Activated CD4-positive, alpha-beta T cell treated with anti-CD3 and anti-CD28 coated beads for 36 hours (primary cell): Measurements from ENCODE around the gene NPAS2. TPM values are rescaled to one million over a fixed set of nuclear protein-coding genes. Genes with fewer than 3 reads are reported as not detected.

Experiments
- ATAC-seq: fragments of 200-7000 bp; cut with Tn5 transposase; one replicate; pipeline ENCODE4 v1.10.0; 2021; ENCODE audit warnings: mild to moderate bottlenecking, moderate library complexity
- CTCF ChIA-PET: fragments of 350-600 bp; sonication (Branson Sonifier 250); formaldehyde crosslinking; loops from one replicate; lab custom pipeline; 2021; ENCODE audit warnings: antibody characterized with exemption; lab: Charles Lee
- POLR2A ChIA-PET: fragments of 350-600 bp; sonication (Branson Sonifier 250); formaldehyde crosslinking; loops from one replicate; lab custom pipeline; 2021; ENCODE audit warnings: antibody characterized with exemption, inconsistent platforms; lab: Charles Lee
- DNase-seq: peaks from one replicate; pipeline ENCODE4 v3.0.0-alpha.2; 2020
- H3K27ac Mint-ChIP-seq: one replicate; pipeline ENCODE4 v1.8.0; 2021; ENCODE audit warnings: mixed read lengths
- H3K27me3 Mint-ChIP-seq: one replicate; pipeline ENCODE4 v1.8.0; 2021; ENCODE audit warnings: mixed read lengths
- H3K36me3 Mint-ChIP-seq: one replicate; pipeline ENCODE4 v1.8.0; 2021; ENCODE audit warnings: low read depth, mixed read lengths
- H3K4me1 Mint-ChIP-seq: one replicate; pipeline ENCODE4 v1.8.0; 2021; ENCODE audit warnings: mixed read lengths
- H3K4me3 Mint-ChIP-seq: one replicate; pipeline ENCODE4 v1.8.0; 2021; ENCODE audit warnings: mild to moderate bottlenecking, moderate library complexity, mixed read lengths
- H3K9me3 Mint-ChIP-seq: one replicate; pipeline ENCODE4 v1.8.0; 2021; ENCODE audit warnings: low read depth, mixed read lengths
- intact Hi-C, 2 experiments: fragments of 100-400 bp; cut with DNase I in 1 of 2; cut with micrococcal nuclease in 1 of 2; formaldehyde crosslinking; loops; one replicate each; pipeline versions ENCODE4 v1.14.2 to v1.15.1; 2022 to 2024; cut with DNase I, micrococcal nuclease
- total RNA-seq, 2 experiments: library from RNA; stranded (reverse); gene quantifications; one replicate each; pipeline ENCODE4 v1.2.3, GENCODE V29; 2021

The NPAS2 gene
- total RNA-seq, 2 experiments from 2014 or later = 7.7 to 12.0 TPM

GRCh38 chr2:101012054-101012705 is 192.2 kb downstream of the NPAS2 start:
- H3K4me1 Mint-ChIP-seq = peaks cover 37% of the 10 kb centered on the region
- intact Hi-C loops = loop anchor here (1.0 to 5.0 kb wide), 5 partner anchors 193 to 870 kb away; partner anchors contain the start of genes AFF3 (in 1 of the 2), CNOT11 (in 1 of the 2), CREG2 (in 1 of the 2) and RNF149 (in 1 of the 2)
- peaks cover 56% of the 10 kb centered on the region for H3K36me3 Mint-ChIP-seq
- DNase-seq = no peak
- ATAC-seq = peak; percentile 53
- H3K9me3 Mint-ChIP-seq = no peaks in the 10 kb centered on the region
- H3K4me3 Mint-ChIP-seq = no peak overlapping the region
- POLR2A ChIA-PET = interaction anchor here (0.7 to 1.0 kb wide), 2 partner anchors 10 to 850 kb away, joined by 3 to 10 read pairs; partner anchors contain the start of gene RPL31
- H3K27me3 Mint-ChIP-seq = no peaks in the 10 kb centered on the region
- H3K27ac Mint-ChIP-seq = peak overlapping the region; percentile 55
- CTCF ChIA-PET = interaction anchor here (0.6 to 4.7 kb wide), 33 partner anchors 8 to 1562 kb away, joined by 3 to 61 read pairs (median 3); partner anchors contain the start of gene CNOT11

GRCh38 chr2:101012706-101013181 is 192.8 kb downstream of the NPAS2 start:
- DNase-seq = peak; percentile 49

DNA sequence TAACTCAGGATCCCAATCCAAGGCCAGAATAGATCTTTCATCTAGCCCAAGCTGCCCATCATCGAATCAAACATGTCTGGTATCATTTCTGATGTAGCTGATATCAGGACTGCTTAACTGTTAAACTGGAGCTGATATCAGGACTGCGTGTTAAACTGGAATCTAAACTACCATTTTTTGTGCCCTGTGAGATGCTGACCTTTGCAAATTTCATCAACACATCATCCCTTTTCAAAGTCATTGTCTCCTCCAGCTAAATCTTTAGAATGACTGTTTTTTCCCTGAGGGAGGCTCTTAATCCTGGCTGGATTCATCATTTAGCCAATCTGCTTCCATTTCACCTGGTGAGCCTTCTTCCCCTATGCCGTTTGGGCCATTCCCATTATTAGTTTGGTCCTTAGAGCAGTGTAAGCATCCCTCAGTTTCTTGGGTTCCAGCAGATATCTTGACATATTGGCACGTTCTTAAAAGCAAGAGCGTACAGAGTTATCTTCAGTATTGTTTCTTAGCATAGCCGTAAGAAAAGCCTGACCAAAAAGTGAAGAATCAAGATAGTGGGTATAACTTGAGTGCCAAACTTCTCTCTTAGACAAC is 194.4 kb downstream of the NPAS2 start:
- intact Hi-C loops = loop anchor here (5.0 kb wide), 2 partner anchors 293 to 872 kb away; partner anchors contain the start of genes AFF3 (in 1 of the 2) and RNF149 (in 1 of the 2)
- Mint-ChIP-seq H3K27me3 (no peaks in the 10 kb centered on the region), H3K36me3 (peaks cover 43% of the 10 kb centered on the region), H3K9me3 (no peaks in the 10 kb centered on the region), H3K4me3 (no peak overlapping the region), H3K4me1 (peaks cover 23% of the 10 kb centered on the region), H3K27ac (no peak overlapping the region)
- ChIA-PET CTCF (interaction anchor here (0.9 to 4.7 kb wide), 2 partner anchors 191 to 216 kb away, joined by 3 to 61 read pairs; no protein-coding TSS in a partner anchor), POLR2A (no interaction called here)
- ATAC-seq = no peak
- DNase-seq = no peak

More at GRCh38 chr2:101012706-101013181, 192.8 kb downstream of the NPAS2 start:
- peaks cover 51% of the 10 kb centered on the region for H3K36me3 Mint-ChIP-seq
- peaks cover 31% of the 10 kb centered on the region for H3K4me1 Mint-ChIP-seq
- ChIA-PET POLR2A (interaction anchor here (0.7 to 1.0 kb wide), 2 partner anchors 11 to 850 kb away, joined by 3 to 10 read pairs; partner anchors contain the start of gene RPL31), CTCF (interaction anchor here (0.6 to 4.7 kb wide), 34 partner anchors 8 to 1562 kb away, joined by 3 to 61 read pairs (median 3); partner anchors contain the start of gene CNOT11)
- H3K27me3 Mint-ChIP-seq = no peaks in the 10 kb centered on the region
- intact Hi-C loops = loop anchor here (1.0 to 5.0 kb wide), 5 partner anchors 193 to 870 kb away; partner anchors contain the start of genes AFF3 (in 1 of the 2), CNOT11 (in 1 of the 2), CREG2 (in 1 of the 2) and RNF149 (in 1 of the 2)
- peak overlapping the region; percentile 55 for H3K27ac Mint-ChIP-seq
- H3K9me3 Mint-ChIP-seq = no peaks in the 10 kb centered on the region
- ATAC-seq = no peak
- H3K4me3 Mint-ChIP-seq = no peak overlapping the region

DNA sequence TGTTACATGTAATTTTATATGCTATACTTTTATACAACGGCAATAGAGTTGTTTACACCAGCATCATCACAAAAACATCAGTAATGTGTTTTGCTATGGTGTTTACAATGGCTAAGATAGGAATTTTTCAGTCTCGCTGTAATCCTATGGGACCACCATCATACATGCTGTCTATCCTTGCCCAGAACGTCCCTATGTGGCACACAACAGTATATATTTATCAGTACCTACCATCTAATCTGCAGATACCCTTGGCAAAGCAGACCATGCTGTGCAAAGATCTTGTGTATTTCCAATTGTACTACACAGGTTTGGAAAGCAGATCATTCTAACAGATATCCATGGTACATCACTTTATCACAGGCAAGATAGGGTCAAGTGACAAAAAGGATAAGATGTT is 197.4 kb downstream of the NPAS2 start:
- CTCF ChIA-PET = interaction anchor here (1.1 kb wide), 1 partner anchor 133 kb away, joined by 4 read pairs; no protein-coding TSS in a partner anchor
- ATAC-seq = no peak
- H3K27me3 Mint-ChIP-seq = no peaks in the 10 kb centered on the region
- POLR2A ChIA-PET = no interaction called here
- H3K4me1 Mint-ChIP-seq = peaks cover 4% of the 10 kb centered on the region
- DNase-seq = no peak
- no peak overlapping the region for H3K4me3 Mint-ChIP-seq
- peaks cover 40% of the 10 kb centered on the region for H3K36me3 Mint-ChIP-seq
- no peaks in the 10 kb centered on the region for H3K9me3 Mint-ChIP-seq
- intact Hi-C loops = no loop called here
- no peak overlapping the region for H3K27ac Mint-ChIP-seq

DNA sequence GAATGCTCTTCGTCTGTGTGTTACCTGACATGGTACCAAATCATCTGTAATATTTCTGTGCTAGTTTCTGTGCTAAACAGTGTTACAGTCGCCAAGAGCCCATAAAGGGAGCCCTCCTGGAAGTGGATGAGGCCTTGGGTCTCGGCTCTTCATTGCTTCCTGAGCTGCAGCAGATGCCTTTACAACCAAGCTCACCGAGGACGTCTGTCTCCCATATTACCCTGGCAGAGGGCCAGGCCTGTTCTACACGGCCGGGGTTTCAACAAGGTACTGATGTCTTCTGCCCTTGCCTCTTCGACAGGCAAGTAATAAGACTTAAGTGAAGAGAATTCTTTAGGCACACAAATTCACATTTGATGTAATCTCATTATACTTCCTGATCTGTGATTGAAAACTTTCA is 199.0 kb downstream of the NPAS2 start:
- H3K27ac Mint-ChIP-seq = no peak overlapping the region
- H3K4me3 Mint-ChIP-seq = no peak overlapping the region
- intact Hi-C loops = no loop called here
- DNase-seq (no peak), ATAC-seq (no peak)
- no peaks in the 10 kb centered on the region for H3K4me1 Mint-ChIP-seq
- CTCF ChIA-PET = interaction anchor here (1.0 kb wide), 1 partner anchor 11 kb away, joined by 3 read pairs; no protein-coding TSS in a partner anchor
- no peaks in the 10 kb centered on the region for H3K9me3 Mint-ChIP-seq
- peaks cover 30% of the 10 kb centered on the region for H3K36me3 Mint-ChIP-seq
- H3K27me3 Mint-ChIP-seq = no peaks in the 10 kb centered on the region
- POLR2A ChIA-PET = no interaction called here

DNA sequence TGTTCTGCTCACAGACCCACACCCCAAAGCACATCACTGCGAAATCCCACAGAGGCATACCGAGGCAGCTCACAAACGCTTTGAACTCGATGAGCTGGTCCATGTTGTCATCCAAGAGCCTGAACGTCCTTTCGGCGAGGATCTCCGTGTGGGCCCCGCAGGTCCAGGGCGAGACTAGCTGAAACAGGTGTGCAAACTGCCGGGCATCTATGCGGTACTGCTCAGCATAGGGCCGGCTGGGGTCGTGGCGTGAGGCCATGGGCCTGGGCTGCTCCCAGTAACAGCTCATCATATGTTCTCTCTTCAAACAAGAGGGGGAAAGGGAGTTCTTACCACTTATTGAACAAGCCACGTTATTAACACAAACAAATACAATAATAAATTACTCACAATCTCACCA is 202.3 kb downstream of the NPAS2 start:
- peaks cover 14% of the 10 kb centered on the region for H3K36me3 Mint-ChIP-seq
- H3K4me3 Mint-ChIP-seq = no peak overlapping the region
- no peak overlapping the region for H3K27ac Mint-ChIP-seq
- ATAC-seq (no peak), DNase-seq (no peak)
- intact Hi-C loops = no loop called here
- ChIA-PET POLR2A (no interaction called here), CTCF (interaction anchor here (0.5 to 1.4 kb wide), 4 partner anchors 9 to 184 kb away, joined by 3 read pairs; no protein-coding TSS in a partner anchor)
- H3K27me3 Mint-ChIP-seq = no peaks in the 10 kb centered on the region
- H3K9me3 Mint-ChIP-seq = no peaks in the 10 kb centered on the region
- no peaks in the 10 kb centered on the region for H3K4me1 Mint-ChIP-seq

DNA sequence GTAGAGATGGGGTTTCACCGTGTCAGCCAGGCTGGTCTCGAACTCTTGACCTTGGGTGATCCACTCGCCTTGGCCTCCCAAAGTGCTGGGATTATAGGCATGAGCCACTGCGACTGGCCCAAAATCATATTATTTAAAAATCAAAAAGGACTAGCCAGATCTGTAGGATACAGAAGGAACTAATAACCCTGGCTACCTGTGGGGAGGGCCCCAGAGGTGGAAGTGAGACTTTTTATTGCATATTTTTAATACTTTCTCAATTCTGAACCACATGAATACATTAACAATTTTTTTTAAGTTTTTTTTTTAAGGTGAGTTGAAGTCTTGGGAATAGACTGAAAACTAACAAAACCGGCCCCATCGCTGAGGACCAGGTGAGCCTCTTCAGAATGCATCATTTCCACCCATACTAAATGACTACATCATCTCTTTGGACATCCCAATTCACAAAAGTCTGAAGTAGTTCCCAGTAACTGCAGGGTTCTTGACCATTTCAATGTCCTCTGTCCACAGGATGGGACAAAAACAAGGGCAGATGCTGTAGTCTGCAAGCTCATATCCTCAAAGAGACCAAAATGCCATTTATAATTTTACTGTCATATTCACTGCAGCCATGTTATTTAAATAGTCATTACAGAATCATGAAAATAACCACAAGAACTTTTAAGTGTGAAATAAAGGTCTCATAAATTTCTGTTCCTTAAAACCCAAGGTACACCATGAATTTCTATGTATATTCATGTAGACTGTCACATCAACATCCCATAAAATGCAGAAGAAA is 203.6 kb downstream of the NPAS2 start:
- Mint-ChIP-seq H3K4me3 (no peak overlapping the region), H3K9me3 (no peaks in the 10 kb centered on the region), H3K36me3 (peaks cover 12% of the 10 kb centered on the region), H3K27me3 (no peaks in the 10 kb centered on the region), H3K4me1 (no peaks in the 10 kb centered on the region), H3K27ac (no peak overlapping the region)
- ChIA-PET POLR2A (no interaction called here), CTCF (no interaction called here)
- DNase-seq (no peak), ATAC-seq (no peak)
- intact Hi-C loops = no loop called here

DNA sequence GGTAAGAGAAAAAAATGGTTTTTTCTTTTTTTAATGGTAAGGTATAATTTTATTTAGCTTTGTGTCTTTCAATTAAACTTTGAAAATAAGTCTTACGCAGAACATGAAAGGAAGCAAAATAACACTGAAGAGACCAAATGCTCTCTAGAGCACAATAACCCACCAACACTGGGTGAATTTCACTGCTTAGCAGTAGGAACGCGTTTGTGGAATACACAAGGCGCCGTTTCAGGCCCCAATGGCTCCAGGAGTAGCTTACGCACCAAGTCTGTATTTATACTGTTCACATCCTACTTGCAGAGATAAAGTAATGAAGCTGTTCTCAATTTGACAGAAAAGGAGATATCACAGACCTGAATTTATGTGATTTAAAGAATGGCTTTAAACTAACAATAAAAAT is 205.6 kb downstream of the NPAS2 start:
- ChIA-PET POLR2A (no interaction called here), CTCF (interaction anchor here (0.7 to 1.6 kb wide), 3 partner anchors 11 to 180 kb away, joined by 4 to 5 read pairs (median 5); no protein-coding TSS in a partner anchor)
- no peaks in the 10 kb centered on the region for H3K4me1 Mint-ChIP-seq
- no peak for ATAC-seq
- no peaks in the 10 kb centered on the region for H3K27me3 Mint-ChIP-seq
- H3K36me3 Mint-ChIP-seq = peaks cover 8% of the 10 kb centered on the region
- H3K27ac Mint-ChIP-seq = no peak overlapping the region
- intact Hi-C loops = no loop called here
- no peak overlapping the region for H3K4me3 Mint-ChIP-seq
- no peak for DNase-seq
- no peaks in the 10 kb centered on the region for H3K9me3 Mint-ChIP-seq

DNA sequence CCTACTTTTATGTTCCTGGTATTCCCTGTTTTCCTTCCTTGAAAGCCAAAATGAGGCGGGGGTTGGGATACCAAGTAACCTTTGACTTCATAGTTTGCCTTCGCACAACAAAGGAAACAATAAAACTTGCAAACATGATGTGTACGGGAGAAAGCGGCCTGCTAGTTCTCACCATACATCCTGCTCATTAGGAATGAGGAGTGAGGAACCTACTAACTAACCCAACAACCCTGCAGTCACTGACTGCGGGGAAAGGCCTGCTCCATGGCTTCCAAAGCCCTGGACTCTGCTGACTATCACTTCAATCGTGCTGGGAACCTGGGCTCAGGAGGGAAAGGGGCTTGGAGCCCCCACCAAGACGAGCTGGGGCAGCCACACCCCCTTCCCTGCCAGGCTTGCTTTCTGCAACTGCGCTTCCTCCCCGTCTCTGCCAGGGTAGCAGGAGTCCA is 206.3 kb downstream of the NPAS2 start:
- ChIA-PET CTCF (interaction anchor here (0.7 to 1.6 kb wide), 3 partner anchors 17 to 183 kb away, joined by 5 read pairs; no protein-coding TSS in a partner anchor), POLR2A (no interaction called here)
- intact Hi-C loops = no loop called here
- Mint-ChIP-seq H3K4me1 (no peaks in the 10 kb centered on the region), H3K9me3 (no peaks in the 10 kb centered on the region), H3K4me3 (no peak overlapping the region), H3K27me3 (no peaks in the 10 kb centered on the region), H3K27ac (no peak overlapping the region), H3K36me3 (peaks cover 6% of the 10 kb centered on the region)
- DNase-seq (no peak), ATAC-seq (no peak)

GRCh38 chr2:101026923-101027469 is 207.1 kb downstream of the NPAS2 start:
- no peaks in the 10 kb centered on the region for H3K4me1 Mint-ChIP-seq
- POLR2A ChIA-PET = interaction anchor here (0.6 kb wide), 1 partner anchor 63 kb away, joined by 11 read pairs; no protein-coding TSS in a partner anchor

More at GRCh38 chr2:101026923-101027469, 207.1 kb downstream of the NPAS2 start:
- Mint-ChIP-seq H3K36me3 (peaks cover 3% of the 10 kb centered on the region), H3K27ac (no peak overlapping the region), H3K27me3 (no peaks in the 10 kb centered on the region), H3K4me3 (no peak overlapping the region), H3K9me3 (no peaks in the 10 kb centered on the region)
- ATAC-seq (no peak), DNase-seq (no peak)
- CTCF ChIA-PET = interaction anchor here (0.6 to 0.8 kb wide), 3 partner anchors 11 to 182 kb away, joined by 3 to 5 read pairs (median 3); no protein-coding TSS in a partner anchor
- intact Hi-C loops = no loop called here
